K562 (cell line): ENCODE results near the gene SCYL1. TPM values are rescaled to one million over a fixed set of nuclear protein-coding genes. Genes with fewer than 3 reads are reported as not detected.
A peak's percentile ranks its signal among the peaks of the same experiment; 100 is the strongest.

ENCODE experiments used
- ARID2 ChIP-seq: fragments of 450-650 bp; IDR thresholded peaks from 2 replicates; pipeline ENCODE4 v1.6.1; 2017; ENCODE audit warnings: antibody characterized with exemption, mild to moderate bottlenecking
- ARID4B ChIP-seq: sonication (generic); formaldehyde crosslinking; IDR thresholded peaks from 2 replicates; pipeline ENCODE4 v1.8.0; 2022; ENCODE audit warnings: mild to moderate bottlenecking, missing genetic modification reagents
- CBFB ChIP-seq: sonication (generic); formaldehyde crosslinking; IDR thresholded peaks from 2 replicates; pipeline ENCODE4 v1.4.0; 2020; ENCODE audit warnings: mild to moderate bottlenecking, missing genetic modification reagents
- CREB3 ChIP-seq: fragments of 450-650 bp; conservative IDR thresholded peaks from 2 replicates; pipeline ENCODE4 v1.6.1; 2016; ENCODE audit warnings: missing genetic modification characterization, low read depth, mild to moderate bottlenecking, missing compliant biosample characterization, moderate library complexity
- E2F1 ChIP-seq: sonication (generic); formaldehyde crosslinking; IDR thresholded peaks from 2 replicates; pipeline ENCODE4 v1.8.1; 2023; ENCODE audit warnings: mild to moderate bottlenecking, missing genetic modification reagents, moderate library complexity
- HMG20B ChIP-seq: fragments of 250-450 bp; sonication (Bioruptor Pico); IDR thresholded peaks from 2 replicates; pipeline ENCODE4 v1.5.0; 2021; ENCODE audit warnings: mild to moderate bottlenecking
- MAZ ChIP-seq, 2 experiments: fragments of 450-650 bp in 1 of 2; sonication (generic) in 1 of 2; formaldehyde crosslinking; IDR thresholded peaks in 1 of 2; conservative IDR thresholded peaks in 1 of 2; 2 replicates each; pipeline versions ENCODE4 v1.4.0 to v1.5.0; 2020; ENCODE audit warnings: mild to moderate bottlenecking in 1 of 2, missing genetic modification reagents in 1 of 2
- MEF2D ChIP-seq: conservative IDR thresholded peaks from 2 replicates; pipeline ENCODE4 v1.6.1; 2016; ENCODE audit warnings: low read depth, missing genetic modification characterization, missing compliant biosample characterization
- MTF1 ChIP-seq: fragments of 250-450 bp; sonication (Bioruptor Pico); IDR thresholded peaks from 2 replicates; pipeline ENCODE4 v1.9.0; 2021; ENCODE audit warnings: moderate library complexity, mild to moderate bottlenecking, inconsistent platforms, borderline replicate concordance
- PCBP1 ChIP-seq: fragments of 200-400 bp; formaldehyde crosslinking; IDR thresholded peaks from 2 replicates; pipeline ENCODE4 v1.6.1; 2018; ENCODE audit warnings: mild to moderate bottlenecking, low read depth, low read length; ENCODE audit not compliant: poor library complexity, severe bottlenecking
- RBFOX2 ChIP-seq: fragments of 200-400 bp; formaldehyde crosslinking; IDR thresholded peaks from 2 replicates; pipeline ENCODE4 v1.6.1; 2017; ENCODE audit warnings: low read depth, mild to moderate bottlenecking, low read length, moderate library complexity
- RBM25 ChIP-seq: fragments of 200-400 bp; formaldehyde crosslinking; IDR thresholded peaks from 2 replicates; pipeline ENCODE4 v1.6.1; 2018; ENCODE audit warnings: low read length, low read depth, moderate library complexity; ENCODE audit not compliant: severe bottlenecking
- SNIP1 ChIP-seq: fragments of 450-650 bp; IDR thresholded peaks from 2 replicates; pipeline ENCODE4 v1.7.1; 2017; ENCODE audit warnings: low read depth, mild to moderate bottlenecking
- TCF7L2 ChIP-seq: fragments of 150-350 bp; IDR thresholded peaks from 2 replicates; pipeline ENCODE4 v1.6.1; 2016; ENCODE audit warnings: low read depth, mild to moderate bottlenecking, low read length, moderate library complexity
- TEAD1 ChIP-seq, 2 experiments: fragments of 450-650 bp in 1 of 2; sonication (generic) in 1 of 2; formaldehyde crosslinking; IDR thresholded peaks; 2 replicates each; pipeline versions ENCODE4 v1.4.0 to v1.8.0; 2020 to 2022; ENCODE audit warnings: mild to moderate bottlenecking in 2 of 2, missing genetic modification reagents in 1 of 2
- ZKSCAN3 ChIP-seq: fragments of 250-450 bp; sonication (Bioruptor Pico); IDR thresholded peaks from 2 replicates; pipeline ENCODE4 v1.4.0; 2020
- ZNF174 ChIP-seq: fragments of 250-450 bp; sonication (Bioruptor Pico); IDR thresholded peaks from 2 replicates; pipeline ENCODE4 v1.4.0; 2020; ENCODE audit warnings: mild to moderate bottlenecking
- polyA plus RNA-seq, 8 experiments: library from polyadenylated mRNA; depleted of rRNA in 4 of 8; stranded (reverse) in 5 of 8; unstranded in 3 of 8; fragments of >200 nt; fragmentation: Nextera tagmentation in 2 of 8; fragmentation: Illumina TruSeq in 1 of 8; extraction: Ambion mirVana in 2 of 8; extraction: Trizol in 1 of 8; gene quantifications; 2 replicates each; pipeline versions ENCODE4 v1.2.1 to v1.2.3, GENCODE V29; 2011 to 2014; ENCODE audit warnings: inconsistent platforms in 1 of 8, missing spikeins in 1 of 8
- total RNA-seq, 7 experiments: library from RNA; depleted of rRNA in 6 of 7; stranded (reverse); fragments of >200 nt in 6 of 7; fragmentation: Illumina TruSeq in 2 of 7; extraction: Trizol in 2 of 7; gene quantifications; 2 replicates each; pipeline versions ENCODE4 v1.2.1 to v1.2.3, GENCODE V29; 2011 to 2021; ENCODE audit warnings: low replicate concordance in 1 of 7

The SCYL1 gene
- total and polyA plus RNA-seq, 9 of the 15 experiments (the other 6 are each of a cell fraction or from before 2014, with no cell fraction given) = 1.9 to 145 (median 57.6) TPM

- TF ChIP-seq E2F1 (CRISPR knock-in tag) = no peak
- TF ChIP-seq MTF1 (CRISPR knock-in tag) = no peak
- no peak for TF ChIP-seq CREB3 (tag)
- TF ChIP-seq ARID2 = no peak
- no peak for TF ChIP-seq HMG20B (CRISPR knock-in tag)
- no peak for TF ChIP-seq CBFB
- TF ChIP-seq RBM25 = no peak
- TF ChIP-seq SNIP1 = no peak
- no peak for TF ChIP-seq MAZ (CRISPR knock-in tag; conservative IDR thresholded peaks at IDR 0.05 in 1 of 2, IDR thresholded peaks at IDR 0.05 in 1 of 2)
- TF ChIP-seq MEF2D (tag) = no peak
- TF ChIP-seq ZNF174 = no peak
- no peak for TF ChIP-seq ZKSCAN3 (CRISPR knock-in tag)
- no peak for TF ChIP-seq PCBP1
- TF ChIP-seq RBFOX2 = peak; percentile 47; the same call in 1 of the 2 replicates
- TF ChIP-seq TEAD1 (CRISPR knock-in tag; IDR thresholded peaks at IDR 0.05) = no peak
- TF ChIP-seq ARID4B = 0 out of 2 replicates have a peak, but pooled peaks have one; percentile 10
- TF ChIP-seq TCF7L2 = no peak
Measured at GRCh38 chr11:65573391-65574079, 48.7 kb downstream of the SCYL1 start (continued).
